ENCODE measurements around the gene PLEKHG3. TPM values are rescaled to one million over a fixed set of nuclear protein-coding genes. Genes with fewer than 3 reads are reported as not detected.

Gene PLEKHG3
- total RNA-seq, 1 donor from 2014 or later, result 22.0 TPM

GRCh38 chr14:64758025-64758521 lies 53.8 kb downstream of the PLEKHG3 start:
- ATAC-seq (peak; percentile 15), DNase-seq (no peak)
- intact Hi-C loops (cut with micrococcal nuclease), result loop anchor here (2.0 kb wide), 1 partner anchor 41 kb away; no protein-coding TSS in a partner anchor

GRCh38 chr14:64758691-64759554 lies 54.7 kb downstream of the PLEKHG3 start:
- DNase-seq, result peak; percentile 69
- peak; percentile 59 for ATAC-seq
- intact Hi-C loops (cut with micrococcal nuclease), result loop anchor here (2.0 kb wide), 1 partner anchor 42 kb away; no protein-coding TSS in a partner anchor

- intact Hi-C loops (cut with micrococcal nuclease), result loop anchor here (2.0 kb wide), 1 partner anchor 43 kb away; no protein-coding TSS in a partner anchor
- no peak for DNase-seq
- ATAC-seq, result no peak
Measured at GRCh38 chr14:64759555-64759938, 55.3 kb downstream of the PLEKHG3 start.

GRCh38 chr14:64760146-64760755 lies 56.0 kb downstream of the PLEKHG3 start:
- intact Hi-C loops (cut with micrococcal nuclease), result loop anchor here (5.0 kb wide), 1 partner anchor 88 kb away; no protein-coding TSS in a partner anchor
- DNase-seq (peak; percentile 70), ATAC-seq (no peak)

- intact Hi-C loops (cut with micrococcal nuclease), result loop anchor here (5.0 kb wide), 1 partner anchor 89 kb away; no protein-coding TSS in a partner anchor
- DNase-seq, result no peak
- no peak for ATAC-seq
Measured at GRCh38 chr14:64760916-64761315, 56.7 kb downstream of the PLEKHG3 start.

GRCh38 chr14:64761441-64762043 lies 57.3 kb downstream of the PLEKHG3 start:
- intact Hi-C loops (cut with micrococcal nuclease), result loop anchor here (5.0 kb wide), 1 partner anchor 89 kb away; no protein-coding TSS in a partner anchor
- DNase-seq (no peak), ATAC-seq (no peak)

- DNase-seq (peak; percentile 90), ATAC-seq (peak; percentile 69)
- intact Hi-C loops (cut with micrococcal nuclease), result loop anchor here (5.0 kb wide), 1 partner anchor 90 kb away; no protein-coding TSS in a partner anchor
Measured at GRCh38 chr14:64762044-64763034, 58.1 kb downstream of the PLEKHG3 start.

- ATAC-seq (no peak), DNase-seq (no peak)
- intact Hi-C loops (cut with micrococcal nuclease), result loop anchor here (5.0 kb wide), 1 partner anchor 91 kb away; no protein-coding TSS in a partner anchor
Measured at GRCh38 chr14:64763085-64763782, 59.0 kb downstream of the PLEKHG3 start.

GRCh38 chr14:64763801-64764621 lies 59.8 kb downstream of the PLEKHG3 start:
- DNase-seq, result no peak
- ATAC-seq, result no peak
- intact Hi-C loops (cut with micrococcal nuclease), result loop anchor here (5.0 kb wide), 1 partner anchor 92 kb away; no protein-coding TSS in a partner anchor

- DNase-seq (peak; percentile 81), ATAC-seq (peak; percentile 63)
- intact Hi-C loops (cut with micrococcal nuclease), result loop anchor here (5.0 kb wide), 1 partner anchor 93 kb away; no protein-coding TSS in a partner anchor
Measured at GRCh38 chr14:64764641-64765520, 60.7 kb downstream of the PLEKHG3 start.

- no peak for ATAC-seq
- no peak for DNase-seq
- intact Hi-C loops (cut with micrococcal nuclease), result no loop called here
Measured at GRCh38 chr14:64765740-64766302, 61.6 kb downstream of the PLEKHG3 start.

- no peak for DNase-seq
- intact Hi-C loops (cut with micrococcal nuclease), result no loop called here
- no peak for ATAC-seq
Measured at GRCh38 chr14:64766430-64767151, 62.4 kb downstream of the PLEKHG3 start.

- intact Hi-C loops (cut with micrococcal nuclease), result no loop called here
- no peak for DNase-seq
- no peak for ATAC-seq
Measured at GRCh38 chr14:64767215-64767964, 63.2 kb downstream of the PLEKHG3 start.

Measured in left ventricle myocardium superior (tissue), 1 donor.